Neuronal stem cell (in vitro differentiated cells): Measurements from ENCODE around the gene FER.
"Not testable (repeated sequence)": the region's sequence is repeated elsewhere in the genome, so short reads cannot be mapped to it uniquely, and the experiment has no call there.

ENCODE experiments used
- DNase-seq: peaks from one replicate; pipeline ENCODE4 v3.0.0-alpha.2; 2013; ENCODE audit warnings: low spot score
- H2AFZ ChIP-seq: one replicate; pipeline ENCODE4 v1.6.1; 2013; ENCODE audit warnings: mild to moderate bottlenecking, low read length, inconsistent platforms
- H2AK5ac ChIP-seq: 2 replicates; pipeline ENCODE4 v1.6.1; 2013; ENCODE audit warnings: low read depth, mild to moderate bottlenecking, inconsistent platforms, low read length, moderate library complexity, mixed read lengths
- H2BK120ac ChIP-seq: 2 replicates; pipeline ENCODE4 v1.6.1; 2013; ENCODE audit warnings: low read depth, mild to moderate bottlenecking, inconsistent platforms, low read length, moderate library complexity, mixed read lengths
- H2BK12ac ChIP-seq: one replicate; pipeline ENCODE4 v1.6.1; 2013; ENCODE audit warnings: low read length, inconsistent platforms
- H2BK15ac ChIP-seq: 2 replicates; pipeline ENCODE4 v1.6.1; 2013; ENCODE audit warnings: mild to moderate bottlenecking, low read length, inconsistent platforms, mixed read lengths
- H2BK5ac ChIP-seq: one replicate; pipeline ENCODE4 v1.6.1; 2013; ENCODE audit warnings: inconsistent platforms, mild to moderate bottlenecking, low read length, moderate library complexity
- H3K14ac ChIP-seq: one replicate; pipeline ENCODE4 v1.6.1; 2013; ENCODE audit warnings: low read length, inconsistent platforms
- H3K18ac ChIP-seq: 2 replicates; pipeline ENCODE4 v1.6.1; 2013; ENCODE audit warnings: low read length, inconsistent platforms
- H3K23ac ChIP-seq: 2 replicates; pipeline ENCODE4 v1.6.1; 2013; ENCODE audit warnings: low read depth, mild to moderate bottlenecking, mixed read lengths, low read length, inconsistent platforms; ENCODE audit not compliant: poor library complexity
- H3K27ac ChIP-seq: replicated peaks from 3 replicates; pipeline ENCODE4 v1.5.1; 2013; ENCODE audit warnings: low read length, inconsistent platforms
- H3K27me3 ChIP-seq, 3 experiments: 2 replicates each; pipeline ENCODE4 v1.6.1; 2013; ENCODE audit warnings: low read length in 3 of 3, mild to moderate bottlenecking in 2 of 3, inconsistent platforms in 1 of 3, low read depth in 1 of 3, mixed read lengths in 1 of 3, moderate library complexity in 1 of 3; ENCODE audit not compliant: control insufficient read depth in 3 of 3, insufficient read depth in 3 of 3
- H3K36me3 ChIP-seq, 2 donors: replicated peaks in 1 of 2; 2 replicates each; pipeline ENCODE4 v1.6.1; 2013; ENCODE audit warnings: low read length in 2 of 2; ENCODE audit not compliant: control insufficient read depth in 2 of 2, insufficient read depth in 2 of 2
- H3K4ac ChIP-seq: 2 replicates; pipeline ENCODE4 v1.6.1; 2013; ENCODE audit warnings: inconsistent platforms, mild to moderate bottlenecking, low read length, moderate library complexity
- H3K4me1 ChIP-seq, 2 donors: 1 replicate in 1 of 2; 2 replicates in 1 of 2; pipeline ENCODE4 v1.6.1; 2013; ENCODE audit warnings: low read length in 2 of 2, low read depth in 1 of 2; ENCODE audit not compliant: control insufficient read depth in 2 of 2, insufficient read depth in 1 of 2
- H3K4me2 ChIP-seq: one replicate; pipeline ENCODE4 v1.6.1; 2013; ENCODE audit warnings: mild to moderate bottlenecking, low read length, inconsistent platforms; ENCODE audit not compliant: insufficient read depth, poor library complexity, severe bottlenecking
- H3K4me3 ChIP-seq, 2 donors: 2 replicates each; pipeline ENCODE4 v1.5.1; 2013; ENCODE audit warnings: low read length in 2 of 2, mild to moderate bottlenecking in 2 of 2, inconsistent platforms in 1 of 2, moderate library complexity in 1 of 2
- H3K79me1 ChIP-seq: one replicate; pipeline ENCODE4 v1.6.1; 2013; ENCODE audit warnings: low read depth, mild to moderate bottlenecking, inconsistent platforms, low read length, moderate library complexity
- H3K9ac ChIP-seq: one replicate; pipeline ENCODE4 v1.6.1; 2013; ENCODE audit warnings: mild to moderate bottlenecking, low read depth, low read length, inconsistent platforms; ENCODE audit not compliant: poor library complexity
- H3K9me3 ChIP-seq, 2 donors: replicated peaks in 1 of 2; 2 replicates each; pipeline versions ENCODE3 to v1.6.1; 2013; ENCODE audit warnings: low read length in 2 of 2, mild to moderate bottlenecking in 2 of 2, inconsistent platforms in 1 of 2, low read depth in 1 of 2, mixed read lengths in 1 of 2, moderate library complexity in 1 of 2; ENCODE audit not compliant: control insufficient read depth in 2 of 2, insufficient read depth in 1 of 2
- H4K8ac ChIP-seq: one replicate; pipeline ENCODE4 v1.6.1; 2013; ENCODE audit warnings: low read depth, mild to moderate bottlenecking, inconsistent platforms, low read length, moderate library complexity
- H4K91ac ChIP-seq: one replicate; pipeline ENCODE4 v1.6.1; 2013; ENCODE audit warnings: low read length, low read depth, mild to moderate bottlenecking, inconsistent platforms; ENCODE audit not compliant: poor library complexity
- WGBS, 2 donors: extraction: QIAGEN DNeasy Blood & Tissue Kit; methylation state at CpG; one replicate each; pipeline ENCODE4 v1.1.7; 2013; ENCODE audit warnings: missing lambda C conversion rate in 2 of 2, mixed read lengths in 1 of 2; ENCODE audit not compliant: insufficient read length in 2 of 2, insufficient replicate concordance in 1 of 2; ENCODE audit errors: extremely low coverage in 2 of 2; 5-methylcytosine and 5-hydroxymethylcytosine counted together

The FER gene

DNA sequence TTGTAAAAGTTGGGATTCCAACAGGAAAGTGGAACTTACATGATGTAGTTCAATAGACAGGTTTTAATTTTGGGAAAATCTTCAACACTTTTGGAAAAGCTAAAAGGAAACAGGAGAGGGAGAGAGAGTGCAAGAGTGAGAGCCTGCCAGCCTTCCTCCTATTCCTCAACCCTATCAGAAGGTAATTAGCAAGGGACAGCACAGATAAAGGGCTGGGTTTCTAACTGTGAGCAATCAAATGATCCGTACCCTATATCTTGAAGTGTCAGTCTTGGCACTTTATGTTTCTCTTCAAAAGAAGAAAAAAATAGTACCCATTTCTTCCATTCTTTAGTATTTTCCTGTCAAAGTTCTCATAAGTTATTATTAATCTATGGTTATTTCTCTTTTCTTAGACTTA is 79.4 kb downstream of the FER start:
- Histone ChIP-seq H3K4me1 (peaks cover 2 to 3% of the 10 kb centered on the region in 2 donors), H3K4me2 (no peak overlapping the region), H2BK5ac (no peak overlapping the region), H3K79me1 (no peaks in the 10 kb centered on the region), H3K9ac (no peak overlapping the region), H3K27me3 (no peaks in the 10 kb centered on the region), H3K4ac (no peak overlapping the region), H3K36me3 (no peaks in the 10 kb centered on the region), H3K18ac (no peak overlapping the region), H4K8ac (no peak overlapping the region), H2BK12ac (no peak overlapping the region), H2AK5ac (no peak overlapping the region), H3K9me3 (no peaks in the 10 kb centered on the region), H3K14ac (no peak overlapping the region), H3K27ac (no peak overlapping the region), H2BK15ac (no peak overlapping the region), H4K91ac (no peak overlapping the region), H3K23ac (no peak overlapping the region), H2AFZ (no peak overlapping the region), H3K4me3 (no peak overlapping the region), H2BK120ac (no peak overlapping the region)
- no peak for DNase-seq
- no CpG with 5 or more reads among the region's 1 CpG for WGBS, 2 donors

GRCh38 chr5:108830705-108831276 is 83.1 kb downstream of the FER start:
- no CpG with 5 or more reads among the region's 3 CpGs for WGBS, 2 donors
- Histone ChIP-seq H2AFZ (no peak overlapping the region), H3K4me1 (peaks cover 4 to 5% of the 10 kb centered on the region in 2 donors), H3K4me2 (no peak overlapping the region), H3K27ac (no peak overlapping the region), H2BK12ac (no peak overlapping the region), H2AK5ac (no peak overlapping the region), H2BK5ac (no peak overlapping the region), H3K4ac (no peak overlapping the region), H4K91ac (no peak overlapping the region), H3K23ac (no peak overlapping the region), H2BK15ac (no peak overlapping the region), H4K8ac (no peak overlapping the region), H3K27me3 (no peaks in the 10 kb centered on the region), H3K79me1 (no peaks in the 10 kb centered on the region), H3K9me3 (no peaks in the 10 kb centered on the region), H3K9ac (no peak overlapping the region), H3K36me3 (no peaks in the 10 kb centered on the region), H3K14ac (no peak overlapping the region), H2BK120ac (no peak overlapping the region), H3K4me3 (no peak overlapping the region), H3K18ac (no peak overlapping the region)
- no peak for DNase-seq

GRCh38 chr5:108836492-108836891 is 88.8 kb downstream of the FER start:
- Histone ChIP-seq H3K4me1 (peaks cover 2 to 5% of the 10 kb centered on the region in 2 donors), H3K9ac (no peak overlapping the region), H3K18ac (no peak overlapping the region), H3K4me3 (no peak overlapping the region), H2BK12ac (no peak overlapping the region), H3K9me3 (no peaks in the 10 kb centered on the region), H3K4me2 (no peak overlapping the region), H2AFZ (no peak overlapping the region), H3K14ac (no peak overlapping the region), H3K4ac (no peak overlapping the region), H2BK15ac (no peak overlapping the region), H3K36me3 (no peaks in the 10 kb centered on the region), H3K27ac (no peak overlapping the region), H3K79me1 (no peaks in the 10 kb centered on the region), H3K27me3 (no peaks in the 10 kb centered on the region), H4K8ac (no peak overlapping the region), H3K23ac (no peak overlapping the region), H4K91ac (no peak overlapping the region), H2AK5ac (no peak overlapping the region), H2BK120ac (no peak overlapping the region), H2BK5ac (no peak overlapping the region)
- DNase-seq, result no peak
- WGBS, 2 donors, result no CpG with 5 or more reads among the region's 2 CpGs

DNA sequence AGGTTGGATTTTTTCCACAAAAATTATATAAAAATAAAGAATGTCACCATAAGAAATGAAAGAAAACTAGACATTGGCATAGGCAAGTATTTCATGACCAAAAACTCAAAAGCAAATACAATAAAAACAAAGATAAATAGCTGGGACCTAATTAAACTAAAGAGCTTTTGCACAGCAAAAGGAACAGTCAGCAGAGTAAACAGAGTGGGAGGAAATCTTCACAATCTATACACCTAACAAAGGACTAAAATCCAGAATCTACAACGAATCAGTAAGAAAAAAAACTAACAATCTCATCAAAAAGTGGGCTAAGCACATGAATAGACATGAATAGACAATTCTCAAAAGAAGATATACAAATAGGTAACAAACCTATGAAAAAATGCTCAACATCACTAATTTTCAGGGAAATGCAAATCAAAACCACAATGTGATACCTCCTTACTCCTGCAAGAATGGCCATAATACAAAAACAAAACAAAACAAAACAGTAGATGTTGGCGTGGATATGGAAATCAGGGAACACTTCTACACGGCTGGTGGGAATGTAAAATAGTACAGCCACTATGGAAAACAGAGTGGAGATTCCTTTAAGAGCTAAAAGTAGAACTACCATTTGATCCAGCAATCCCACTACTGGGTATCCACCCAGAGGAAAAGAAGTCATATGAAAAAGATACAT is 94.7 kb downstream of the FER start:
- H3K18ac ChIP-seq, H3K79me1 ChIP-seq, H2AFZ ChIP-seq, H3K27ac ChIP-seq, H2BK15ac ChIP-seq, H2BK5ac ChIP-seq, H3K14ac ChIP-seq, H3K9ac ChIP-seq, H3K4ac ChIP-seq, H2BK12ac ChIP-seq, H2BK120ac ChIP-seq, H3K9me3 ChIP-seq, H4K8ac ChIP-seq, H3K4me2 ChIP-seq, DNase-seq, H3K4me3 ChIP-seq, H3K36me3 ChIP-seq, H3K23ac ChIP-seq, H3K4me1 ChIP-seq, H2AK5ac ChIP-seq, H3K27me3 ChIP-seq, H4K91ac ChIP-seq: not testable (repeated sequence)
- WGBS, 2 donors, result no CpG with 5 or more reads among the region's 3 CpGs
